HG03558 (cell line): ENCODE data around the gene STRAP.
A peak's percentile ranks its signal among the peaks of the same experiment; 100 is the strongest.
"Not testable (repeated sequence)": the region's sequence is repeated elsewhere in the genome, so short reads cannot be mapped to it uniquely, and the experiment has no call there.

Source experiments
- ATAC-seq: cut with Tn5 transposase; IDR thresholded peaks from one replicate; pipeline ENCODE4 v1.9.1; 2021; ENCODE audit warnings: moderate number of reproducible peaks; ENCODE audit not compliant: unreplicated experiment; ENCODE audit errors: extremely low read depth

Gene STRAP

GRCh38 chr12:15863984-15864383 is 18.2 kb upstream of the STRAP start:
- ATAC-seq: peak; percentile 72

GRCh38 chr12:15868186-15868585 is 14.0 kb upstream of the STRAP start:
- no peak for ATAC-seq

GRCh38 chr12:15873556-15873955 is 8.6 kb upstream of the STRAP start:
- ATAC-seq: no peak

GRCh38 chr12:15874556-15875145 is 7.5 kb upstream of the STRAP start:
- ATAC-seq: not testable (repeated sequence)

- no peak for ATAC-seq
Observed at GRCh38 chr12:15875863-15876262, 6.3 kb upstream of the STRAP start.

- no peak for ATAC-seq
Observed at GRCh38 chr12:15879413-15879812, 2.8 kb upstream of the STRAP start.

GRCh38 chr12:15880721-15881120 is 1.5 kb upstream of the STRAP start:
- ATAC-seq: no peak

GRCh38 chr12:15883536-15883935 is 1.3 kb downstream of the STRAP start:
- ATAC-seq: no peak

- no peak for ATAC-seq
Observed at GRCh38 chr12:15886372-15887042, 4.3 kb downstream of the STRAP start.

- no peak for ATAC-seq
Observed at GRCh38 chr12:15887043-15887817, 5.0 kb downstream of the STRAP start.

GRCh38 chr12:15892645-15893259 is 10.6 kb downstream of the STRAP start:
- no peak for ATAC-seq

- ATAC-seq: no peak
Observed at GRCh38 chr12:15893260-15893659, 11.1 kb downstream of the STRAP start.

GRCh38 chr12:15896867-15897266 is 14.7 kb downstream of the STRAP start:
- ATAC-seq: no peak

GRCh38 chr12:15897433-15897832 is 15.2 kb downstream of the STRAP start:
- no peak for ATAC-seq

GRCh38 chr12:15899282-15899870 is 17.2 kb downstream of the STRAP start:
- ATAC-seq: no peak

- ATAC-seq: no peak
Observed at GRCh38 chr12:15904378-15904920, 22.3 kb downstream of the STRAP start.

- no peak for ATAC-seq
Observed at GRCh38 chr12:15910468-15910863, 28.3 kb downstream of the STRAP start.

GRCh38 chr12:15910864-15911721 is 28.9 kb downstream of the STRAP start, which contains the start of gene DERA:
DERA (plus strand) TSS chr12:15911332; CDS start chr12:15911384, 52 bp downstream.
- peak; percentile 84 for ATAC-seq

- not testable (repeated sequence) for ATAC-seq
Observed at GRCh38 chr12:15911931-15912330, 29.7 kb downstream of the STRAP start.
